CD14-positive monocyte (primary cell): ENCODE results near the gene CBX1. TPM values are rescaled to one million over a fixed set of nuclear protein-coding genes. Genes with fewer than 3 reads are reported as not detected.

ENCODE experiments used
- DNase-seq, 3 donors: peaks; one replicate each; pipeline ENCODE4 v3.0.0-alpha.2; 2011 to 2022
- H2AFZ ChIP-seq: 2 replicates; pipeline ENCODE4 v1.6.0; 2012; ENCODE audit warnings: mild to moderate bottlenecking, low read depth, low read length, inconsistent platforms; ENCODE audit not compliant: insufficient read depth, poor library complexity, severe bottlenecking
- H3K27ac ChIP-seq, 2 donors: 1 replicate in 1 of 2; 2 replicates in 1 of 2; pipeline ENCODE4 v1.5.1; 2012 to 2013; ENCODE audit warnings: low read length in 2 of 2, control low read depth in 1 of 2, inconsistent platforms in 1 of 2, low read depth in 1 of 2, mild to moderate bottlenecking in 1 of 2
- H3K27me3 ChIP-seq, 2 donors: one replicate each; pipeline versions ENCODE4 v1.6.0 to v1.6.1; 2011 to 2013; ENCODE audit warnings: low read length in 2 of 2; ENCODE audit not compliant: control insufficient read depth in 2 of 2, insufficient read depth in 2 of 2
- H3K36me3 ChIP-seq, 2 donors: replicated peaks in 1 of 2; 1 replicate in 1 of 2; 2 replicates in 1 of 2; pipeline versions ENCODE4 v1.5.1 to v1.6.1; 2012 to 2013; ENCODE audit warnings: low read length in 2 of 2, control low read depth in 1 of 2, inconsistent platforms in 1 of 2, mild to moderate bottlenecking in 1 of 2; ENCODE audit not compliant: insufficient read depth in 2 of 2, control insufficient read depth in 1 of 2
- H3K4me1 ChIP-seq, 2 donors: 1 replicate in 1 of 2; 2 replicates in 1 of 2; pipeline versions ENCODE4 v1.5.1 to v1.6.1; 2012 to 2013; ENCODE audit warnings: low read length in 2 of 2, control low read depth in 1 of 2, inconsistent platforms in 1 of 2, mild to moderate bottlenecking in 1 of 2, moderate library complexity in 1 of 2; ENCODE audit not compliant: insufficient read depth in 2 of 2, control insufficient read depth in 1 of 2
- H3K4me2 ChIP-seq: replicated peaks from 2 replicates; pipeline ENCODE3; 2012; ENCODE audit warnings: low read length, moderate library complexity, mild to moderate bottlenecking; ENCODE audit not compliant: poor library complexity, severe bottlenecking; ENCODE audit errors: extremely low read depth
- H3K4me3 ChIP-seq, 3 experiments: fragments of 200-600 bp in 1 of 3; sonication (generic) in 1 of 3; replicated peaks in 1 of 3; 1 replicate in 2 of 3; 2 replicates in 1 of 3; pipeline ENCODE4 v1.5.1; 2011 to 2013; ENCODE audit warnings: low read length in 3 of 3, mild to moderate bottlenecking in 3 of 3, control low read depth in 2 of 3, low read depth in 2 of 3, inconsistent platforms in 1 of 3, moderate library complexity in 1 of 3
- H3K79me2 ChIP-seq: 2 replicates; pipeline ENCODE4 v1.6.0; 2012; ENCODE audit warnings: mild to moderate bottlenecking, control low read depth, inconsistent platforms, low read length, moderate library complexity; ENCODE audit not compliant: insufficient read depth
- H3K9ac ChIP-seq: 2 replicates; pipeline ENCODE4 v1.6.0; 2017; ENCODE audit warnings: low read length, mild to moderate bottlenecking; ENCODE audit not compliant: insufficient read depth, poor library complexity, severe bottlenecking
- H3K9me3 ChIP-seq, 2 donors: replicated peaks in 1 of 2; 1 replicate in 1 of 2; 2 replicates in 1 of 2; pipeline versions ENCODE4 v1.5.1 to v1.6.1; 2012 to 2013; ENCODE audit warnings: low read length in 2 of 2, control low read depth in 1 of 2; ENCODE audit not compliant: control insufficient read depth in 1 of 2, insufficient read depth in 1 of 2
- H4K20me1 ChIP-seq: 2 replicates; pipeline ENCODE4 v1.6.0; 2012; ENCODE audit warnings: mild to moderate bottlenecking, low read length, control low read depth, moderate library complexity; ENCODE audit not compliant: insufficient read depth
- H3K27ac Mint-ChIP-seq, 7 donors: one replicate each; pipeline ENCODE4 v1.8.0; 2020; ENCODE audit warnings: mild to moderate bottlenecking in 7 of 7, mixed read lengths in 7 of 7, moderate library complexity in 6 of 7, inconsistent platforms in 2 of 7
- H3K27me3 Mint-ChIP-seq, 3 donors: one replicate each; pipeline ENCODE4 v1.8.0; 2021 to 2022; ENCODE audit warnings: low read depth in 3 of 3, mild to moderate bottlenecking in 3 of 3, mixed read lengths in 3 of 3, moderate library complexity in 3 of 3, inconsistent platforms in 1 of 3
- H3K36me3 Mint-ChIP-seq, 2 donors: one replicate each; pipeline ENCODE4 v1.8.0; 2020; ENCODE audit warnings: mixed read lengths in 2 of 2, inconsistent platforms in 1 of 2, mild to moderate bottlenecking in 1 of 2
- H3K4me1 Mint-ChIP-seq: one replicate; pipeline ENCODE4 v1.8.0; 2020; ENCODE audit warnings: mild to moderate bottlenecking, mixed read lengths
- H3K4me3 Mint-ChIP-seq, 2 donors: one replicate each; pipeline ENCODE4 v1.8.0; 2020; ENCODE audit warnings: mild to moderate bottlenecking in 2 of 2, mixed read lengths in 2 of 2, moderate library complexity in 1 of 2
- H3K9me3 Mint-ChIP-seq, 7 donors: one replicate each; pipeline ENCODE4 v1.8.0; 2020 to 2022; ENCODE audit warnings: mixed read lengths in 7 of 7, mild to moderate bottlenecking in 6 of 7, moderate library complexity in 6 of 7, inconsistent platforms in 2 of 7
- CTCF ChIP-seq: fragments of 200-600 bp; IDR thresholded peaks from one replicate; pipeline ENCODE4 v1.8.0; 2022; ENCODE audit warnings: antibody characterized with exemption, mild to moderate bottlenecking
- WGBS: methylation state at CpG from one replicate; pipeline ENCODE4 v1.1.5; 2013; ENCODE audit warnings: missing lambda C conversion rate; ENCODE audit not compliant: insufficient coverage; 5-methylcytosine and 5-hydroxymethylcytosine counted together
- intact Hi-C, 2 donors: fragments of 100-400 bp; cut with micrococcal nuclease; formaldehyde crosslinking; loops; one replicate each; pipeline versions ENCODE4 v1.15.0 to v1.15.1; 2023
- polyA plus RNA-seq, 3 donors: library from polyadenylated mRNA; depleted of rRNA in 1 of 3; unstranded in 2 of 3; stranded (reverse) in 1 of 3; fragments of 300-500 nt in 2 of 3; fragments of >200 nt in 1 of 3; fragmentation: Illumina TruSeq in 2 of 3; gene quantifications; 1 replicate in 2 of 3; 2 replicates in 1 of 3; pipeline ENCODE4 v1.2.3, GENCODE V29; 2012 to 2021

CBX1 gene
- polyA plus RNA-seq, 3 donors = 12.5 to 18.2 (median 17.2) TPM

GRCh38 chr17:48113201-48113676 lies 12.0 kb upstream of the CBX1 start:
- peaks cover 69 to 76% of the 10 kb centered on the region in 2 donors for H3K4me1 ChIP-seq
- Mint-ChIP-seq H3K27ac (peak overlapping the region; percentile 86 to 95 (median 92)), H3K36me3 (peaks cover 23 to 53% of the 10 kb centered on the region in 2 donors), H3K9me3 (no peaks in the 10 kb centered on the region), H3K4me1 (peaks cover 72% of the 10 kb centered on the region), H3K27me3 (peaks cover 0 to 2% (median 0%) of the 10 kb centered on the region in 3 donors), H3K4me3 (peak overlapping the region; percentile 51 to 58)
- peak overlapping the region; percentile 51 for H3K4me2 ChIP-seq
- peaks cover 69% of the 10 kb centered on the region for H3K79me2 ChIP-seq
- WGBS = 0% methylated on average over 5 of the region's 5 CpGs
- H3K27ac ChIP-seq = peak overlapping the region; percentile 78 to 83
- DNase-seq = peak; percentile 72 to 86 (median 85)
- H2AFZ ChIP-seq = peak overlapping the region; percentile 46
- no peaks in the 10 kb centered on the region for H3K9me3 ChIP-seq
- intact Hi-C loops = loop anchor here in 1 of 2 donors (5.0 kb wide), 1 partner anchor 216 kb away; the partner anchor contains the start of gene SP2
- H4K20me1 ChIP-seq = peaks cover 27% of the 10 kb centered on the region
- H3K9ac ChIP-seq = no peak overlapping the region
- no peaks in the 10 kb centered on the region for H3K27me3 ChIP-seq
- H3K4me3 ChIP-seq = peak overlapping the region in 1 of 3 experiments; percentile 41
- TF ChIP-seq CTCF = no peak
- H3K36me3 ChIP-seq = peaks cover 25 to 30% of the 10 kb centered on the region in 2 donors

- no peaks in the 10 kb centered on the region for H3K27me3 ChIP-seq
- peak overlapping the region; percentile 50 to 83 for H3K27ac ChIP-seq
- no peak overlapping the region for H3K4me3 Mint-ChIP-seq
- peak overlapping the region; percentile 51 for H3K4me2 ChIP-seq
- H3K36me3 ChIP-seq = peaks cover 13 to 20% of the 10 kb centered on the region in 2 donors
- intact Hi-C loops = loop anchor here in 1 of 2 donors (5.0 kb wide), 1 partner anchor 215 kb away; the partner anchor contains the start of gene SP2
- no peaks in the 10 kb centered on the region for H3K9me3 ChIP-seq
- no peak for TF ChIP-seq CTCF
- no peak overlapping the region for H2AFZ ChIP-seq
- no peaks in the 10 kb centered on the region for H3K9me3 Mint-ChIP-seq
- H3K4me1 ChIP-seq = peaks cover 72 to 83% of the 10 kb centered on the region in 2 donors
- peak overlapping the region in 1 of 3 experiments; percentile 41 for H3K4me3 ChIP-seq
- H3K4me1 Mint-ChIP-seq = peaks cover 76% of the 10 kb centered on the region
- no peak for DNase-seq
- H3K9ac ChIP-seq = peak overlapping the region; percentile 7
- H4K20me1 ChIP-seq = peaks cover 17% of the 10 kb centered on the region
- peaks cover 14 to 40% of the 10 kb centered on the region in 2 donors for H3K36me3 Mint-ChIP-seq
- H3K79me2 ChIP-seq = peaks cover 81% of the 10 kb centered on the region
- H3K27me3 Mint-ChIP-seq = peaks cover 0 to 2% (median 0%) of the 10 kb centered on the region in 3 donors
- WGBS = no CpG with 5 or more reads among the region's 2 CpGs
- peak overlapping the region; percentile 85 to 95 (median 91) for H3K27ac Mint-ChIP-seq
Measured at GRCh38 chr17:48111937-48112241, 10.6 kb upstream of the CBX1 start.
